ENCODE data around the gene STON2.
A peak's percentile ranks its signal among the peaks of the same experiment; 100 is the strongest.
"Not testable (repeated sequence)": the region's sequence is repeated elsewhere in the genome, so short reads cannot be mapped to it uniquely, and the experiment has no call there.

STON2 gene, protein sequence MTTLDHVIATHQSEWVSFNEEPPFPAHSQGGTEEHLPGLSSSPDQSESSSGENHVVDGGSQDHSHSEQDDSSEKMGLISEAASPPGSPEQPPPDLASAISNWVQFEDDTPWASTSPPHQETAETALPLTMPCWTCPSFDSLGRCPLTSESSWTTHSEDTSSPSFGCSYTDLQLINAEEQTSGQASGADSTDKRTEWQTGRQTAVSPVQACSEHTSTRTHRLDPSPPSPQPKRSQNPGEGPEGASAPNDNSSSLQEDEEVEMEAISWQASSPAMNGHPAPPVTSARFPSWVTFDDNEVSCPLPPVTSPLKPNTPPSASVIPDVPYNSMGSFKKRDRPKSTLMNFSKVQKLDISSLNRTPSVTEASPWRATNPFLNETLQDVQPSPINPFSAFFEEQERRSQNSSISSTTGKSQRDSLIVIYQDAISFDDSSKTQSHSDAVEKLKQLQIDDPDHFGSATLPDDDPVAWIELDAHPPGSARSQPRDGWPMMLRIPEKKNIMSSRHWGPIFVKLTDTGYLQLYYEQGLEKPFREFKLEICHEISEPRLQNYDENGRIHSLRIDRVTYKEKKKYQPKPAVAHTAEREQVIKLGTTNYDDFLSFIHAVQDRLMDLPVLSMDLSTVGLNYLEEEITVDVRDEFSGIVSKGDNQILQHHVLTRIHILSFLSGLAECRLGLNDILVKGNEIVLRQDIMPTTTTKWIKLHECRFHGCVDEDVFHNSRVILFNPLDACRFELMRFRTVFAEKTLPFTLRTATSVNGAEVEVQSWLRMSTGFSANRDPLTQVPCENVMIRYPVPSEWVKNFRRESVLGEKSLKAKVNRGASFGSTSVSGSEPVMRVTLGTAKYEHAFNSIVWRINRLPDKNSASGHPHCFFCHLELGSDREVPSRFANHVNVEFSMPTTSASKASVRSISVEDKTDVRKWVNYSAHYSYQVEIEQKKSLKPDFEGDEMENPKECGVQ

DNA sequence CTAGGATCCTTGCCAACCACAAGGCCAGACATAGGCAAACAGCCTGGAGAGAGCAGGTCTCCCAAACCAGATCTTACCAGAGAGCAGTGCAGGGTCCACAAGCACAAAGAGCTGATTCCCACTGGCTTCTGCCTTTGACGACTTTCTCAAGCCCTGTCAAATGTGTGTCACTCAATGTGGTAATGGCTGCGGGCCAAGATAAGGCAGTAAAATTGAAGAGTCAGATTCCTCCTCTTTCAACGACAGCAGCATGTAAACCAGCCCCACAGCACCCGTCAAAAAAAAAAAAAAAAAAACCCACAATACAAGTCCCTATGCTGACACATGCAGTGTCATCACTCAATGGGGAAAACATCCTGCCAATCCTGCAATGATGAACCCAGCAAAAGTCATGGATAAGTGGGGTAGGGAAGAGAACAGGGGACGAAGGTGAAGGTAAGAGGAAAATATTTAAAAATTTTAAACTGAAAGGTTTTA, at the start of gene STON2:
STON2 (minus strand) TSS at position 123 of the 477 bp plus-strand sequence. CDS start 1,942 bp downstream, outside the sequence.
- DNase-seq = peak; percentile 81

DNA sequence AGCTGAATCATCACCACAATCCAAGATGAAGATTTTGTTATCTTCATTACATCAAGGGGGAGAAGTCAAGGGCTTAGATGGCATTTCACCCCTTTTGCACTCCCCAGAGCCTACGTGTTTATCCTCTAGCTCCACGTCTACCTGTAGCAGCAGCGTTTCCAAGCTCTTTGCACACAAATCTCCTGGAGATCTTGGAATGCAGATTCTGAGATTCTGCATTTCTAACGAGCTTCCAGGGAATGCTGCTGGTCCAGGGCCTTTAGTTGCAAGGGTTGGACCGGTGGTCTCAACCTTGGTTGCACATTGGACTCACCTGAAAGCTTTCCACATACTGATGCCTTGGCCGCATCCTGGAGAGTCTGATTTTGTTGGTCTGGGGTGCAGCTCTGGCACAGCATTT, 49.5 kb upstream of the STON2 start:
- DNase-seq = no peak

DNA sequence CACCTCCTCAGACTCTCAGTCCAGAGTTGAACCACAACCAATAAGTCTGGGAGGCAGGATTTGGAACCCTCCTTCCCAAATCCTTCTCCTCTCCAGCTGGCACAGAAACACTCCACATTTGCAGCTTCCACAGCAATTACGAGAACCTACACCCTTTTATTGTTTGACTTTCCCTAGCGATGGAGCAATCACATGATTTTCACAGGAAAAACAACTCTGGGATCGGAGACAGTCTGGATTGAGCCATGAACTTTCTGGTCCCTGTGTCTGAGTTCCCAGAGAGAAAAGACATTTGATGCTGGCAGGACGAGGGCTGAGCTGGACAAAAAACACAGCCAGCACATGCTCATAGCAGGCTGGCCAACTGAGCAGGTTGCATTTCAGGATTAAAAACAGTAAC, 49.0 kb upstream of the STON2 start:
- DNase-seq = no peak

DNA sequence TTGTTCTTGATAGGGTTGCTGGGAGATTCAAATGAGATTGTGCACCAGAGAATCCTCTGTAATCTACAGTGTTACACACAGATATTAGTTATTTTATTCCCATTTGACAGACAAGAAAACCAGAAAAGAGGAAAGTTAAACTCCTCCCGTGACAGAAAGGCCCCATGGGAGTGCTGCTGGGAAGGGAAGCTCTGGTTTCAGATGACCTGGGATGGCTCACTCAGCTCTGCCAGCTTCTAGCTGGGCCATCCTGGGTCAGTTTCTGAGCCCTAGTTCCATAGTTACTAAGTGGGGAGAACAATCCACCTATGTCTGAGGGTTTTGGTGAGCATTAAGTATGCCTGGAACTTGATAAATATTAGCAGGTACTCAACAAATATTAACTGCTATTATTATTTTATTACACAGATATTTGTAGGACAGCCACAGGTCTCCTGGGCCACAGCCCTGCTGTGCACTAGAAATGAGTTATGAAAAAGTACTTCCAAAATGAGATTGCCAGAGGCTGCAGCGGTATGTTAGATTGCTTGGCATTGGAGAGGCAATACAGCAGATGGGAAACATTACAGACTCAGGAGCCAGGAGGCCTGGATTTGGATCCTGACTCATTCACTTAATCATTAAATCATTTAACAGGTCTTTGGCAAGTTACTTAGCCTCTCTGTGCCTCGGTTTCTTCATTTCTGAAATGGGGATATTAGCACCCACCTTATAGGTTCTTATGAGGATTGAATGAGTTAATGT, 47.1 kb upstream of the STON2 start:
- DNase-seq = no peak

DNA sequence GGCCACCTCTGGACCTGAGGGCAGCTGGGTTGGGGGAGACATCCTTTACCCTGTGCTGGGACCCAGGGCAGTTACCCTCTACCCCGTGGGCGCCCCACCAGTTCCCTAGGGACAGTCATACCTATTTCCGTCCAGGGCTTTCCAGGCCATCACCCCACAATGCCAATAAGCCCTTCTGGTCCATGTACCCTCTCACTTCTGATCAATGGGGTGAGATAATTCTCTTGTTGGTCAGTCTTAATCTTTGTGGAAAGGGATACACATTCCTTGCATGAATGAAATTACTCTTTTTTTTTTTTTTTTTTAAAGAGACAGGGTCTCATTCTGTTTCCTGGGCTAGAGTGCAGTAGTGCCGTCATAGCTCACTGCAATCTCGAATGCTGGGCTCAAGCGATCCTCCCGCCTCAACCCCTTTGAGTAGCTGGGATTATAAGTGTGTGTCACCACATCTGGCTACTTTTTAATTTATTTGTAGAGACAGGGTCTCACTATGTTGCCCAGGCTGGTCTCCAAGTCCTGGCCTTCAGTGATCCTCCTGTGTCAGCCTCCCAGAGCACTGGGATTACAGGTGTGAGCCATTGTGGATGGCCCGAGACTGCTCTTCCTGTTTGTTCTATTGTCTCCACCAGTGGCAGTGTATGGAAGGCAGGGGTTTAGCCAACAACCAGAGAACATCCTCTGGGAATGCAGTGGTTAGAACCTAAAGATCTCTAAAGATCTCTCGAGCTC, 46.3 kb upstream of the STON2 start:
- no peak for DNase-seq

DNA sequence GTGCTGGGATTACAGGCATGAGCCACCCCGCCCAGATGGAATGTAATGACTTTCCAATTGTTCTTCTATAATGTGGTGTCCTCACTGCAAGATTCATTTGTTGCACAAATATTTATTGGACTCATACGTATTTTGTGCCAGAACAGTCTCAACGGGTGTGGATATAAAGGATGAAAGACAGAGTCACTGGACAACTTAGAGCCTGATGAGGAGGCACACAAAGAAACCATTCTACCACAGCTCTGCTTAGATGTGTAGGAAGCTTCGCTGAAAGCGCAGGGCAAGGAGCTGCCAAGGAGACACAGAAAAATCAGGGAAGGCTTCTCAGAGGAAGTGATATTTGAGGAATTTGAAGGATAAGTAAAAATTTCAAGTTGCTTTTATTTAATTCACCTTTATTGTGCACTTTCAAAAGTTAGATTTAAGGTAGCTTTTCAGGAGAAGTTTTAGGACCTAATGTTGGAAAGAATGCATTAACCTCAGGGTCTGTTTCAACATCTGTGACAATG, 41.6 kb upstream of the STON2 start:
- DNase-seq = no peak

DNA sequence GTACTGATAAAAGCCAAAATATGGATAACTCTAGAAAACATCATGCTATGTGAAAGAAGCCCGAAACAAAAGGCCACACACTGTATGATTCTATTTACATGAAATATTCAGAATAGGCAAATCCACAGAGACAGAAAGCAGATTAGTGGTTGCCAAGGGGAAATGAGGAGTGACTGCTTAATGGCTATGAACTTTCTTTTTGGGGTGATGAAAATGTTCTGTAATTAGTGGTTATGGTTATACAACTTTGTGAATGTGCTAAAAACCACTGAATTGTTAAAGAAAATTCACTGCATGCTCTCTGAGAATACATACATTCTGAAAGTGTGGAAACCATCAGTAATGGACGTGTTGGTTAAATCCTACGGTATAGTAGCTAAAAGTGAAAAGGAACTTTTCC, 39.9 kb upstream of the STON2 start:
- DNase-seq = no peak

DNA sequence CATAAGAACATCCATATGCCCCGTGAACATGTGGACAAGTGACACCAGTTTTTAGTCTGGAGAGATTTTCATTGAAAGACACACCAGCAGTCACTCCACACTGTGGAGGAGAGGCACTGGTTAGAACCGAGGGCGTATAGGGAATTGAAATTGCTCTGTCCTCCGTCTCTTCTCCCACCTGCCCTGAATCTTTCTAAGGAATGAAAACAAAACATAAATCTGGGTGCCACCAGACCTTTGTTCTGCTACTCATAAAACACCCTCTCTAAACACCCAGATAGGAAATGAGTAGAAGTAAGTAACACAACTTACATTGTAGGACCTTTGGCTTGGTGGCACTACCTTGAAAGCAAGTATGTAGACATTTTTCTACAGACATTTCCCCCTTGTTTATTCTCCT, 37.1 kb upstream of the STON2 start:
- DNase-seq = no peak

DNA sequence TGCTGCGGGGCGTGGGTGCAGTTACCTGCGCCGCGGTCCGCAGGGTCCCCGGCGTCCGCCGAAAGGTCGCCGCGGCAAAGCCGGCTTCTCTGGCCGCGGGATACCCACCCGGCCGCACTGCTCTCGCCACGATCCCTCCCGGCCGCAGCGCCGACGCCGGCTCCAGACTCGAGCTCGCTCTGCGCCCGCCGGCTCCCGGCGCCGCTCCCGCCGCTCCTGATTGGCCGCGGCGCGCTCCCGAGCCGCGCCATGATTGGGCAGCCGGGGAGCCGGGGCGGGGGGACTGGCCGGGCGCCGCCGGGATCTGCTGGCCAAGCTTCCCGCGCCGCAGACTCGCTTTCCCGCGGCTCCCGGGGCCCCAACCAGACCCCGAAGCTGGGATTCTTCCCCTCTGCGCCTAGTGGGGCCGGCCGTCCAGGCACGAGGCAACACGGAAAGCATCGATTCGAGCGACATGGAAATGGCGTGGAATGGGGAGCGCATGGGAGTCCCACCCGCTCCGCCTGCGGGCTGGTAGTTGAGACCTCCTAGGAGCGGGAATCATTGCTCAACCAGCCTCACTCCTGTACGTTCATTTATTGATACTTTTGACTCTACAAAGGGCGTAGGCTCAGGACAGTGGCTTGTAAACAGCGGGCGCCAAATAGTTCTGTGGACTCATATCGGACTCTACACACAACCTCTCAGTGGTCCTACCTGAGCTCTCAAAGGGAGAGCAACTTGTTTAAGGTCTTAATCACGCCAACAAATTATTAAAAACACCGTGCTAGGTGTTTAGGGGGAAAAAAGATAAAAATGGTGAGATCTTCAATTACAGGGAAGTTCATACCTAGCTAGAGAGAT, 36.4 kb upstream of the STON2 start:
- DNase-seq = peak; percentile 85

DNA sequence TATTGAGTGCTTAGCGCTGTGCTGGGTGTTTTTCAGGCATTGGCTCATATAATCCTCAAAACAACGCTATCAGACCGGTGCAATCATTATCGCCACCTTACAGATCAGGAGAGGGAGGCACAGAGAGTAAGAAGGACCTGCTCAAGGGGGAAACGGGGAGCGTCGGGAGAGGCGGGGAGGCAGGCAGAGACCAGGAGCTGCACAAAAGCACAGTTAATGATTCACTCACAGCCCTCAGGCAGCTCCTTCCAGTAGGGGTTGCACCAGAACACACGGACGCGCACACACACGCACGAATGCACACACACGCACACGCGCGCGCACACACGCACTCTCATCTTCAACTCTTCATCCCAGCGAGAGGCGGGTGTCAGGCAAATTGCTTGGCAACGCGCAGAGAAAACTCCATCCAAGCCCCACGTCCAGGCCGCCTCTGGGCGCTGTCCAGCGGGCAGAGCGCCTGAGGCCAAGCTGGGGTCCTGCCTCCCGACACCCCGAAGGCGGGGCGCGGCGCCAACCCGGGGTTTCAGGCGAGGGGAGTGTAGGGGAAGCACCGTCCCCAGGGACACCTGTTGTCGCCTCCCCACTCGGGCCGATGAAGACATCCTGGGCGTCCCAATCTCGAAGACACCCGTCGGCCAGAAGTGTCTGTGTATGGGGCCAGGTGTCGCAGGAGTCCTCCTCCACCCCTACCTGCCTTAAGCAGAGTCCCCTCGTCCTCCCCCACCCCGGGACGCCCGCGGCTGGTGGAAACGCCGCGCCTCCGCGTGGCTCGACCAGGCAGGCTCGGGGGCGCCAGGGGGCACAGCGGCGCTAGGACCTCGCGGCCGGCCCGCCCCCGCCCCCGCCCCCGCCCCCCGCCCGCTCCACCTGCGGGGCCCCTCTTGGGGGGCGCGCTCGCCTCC, 35.5 kb upstream of the STON2 start:
- peak; percentile 36 for DNase-seq

DNA sequence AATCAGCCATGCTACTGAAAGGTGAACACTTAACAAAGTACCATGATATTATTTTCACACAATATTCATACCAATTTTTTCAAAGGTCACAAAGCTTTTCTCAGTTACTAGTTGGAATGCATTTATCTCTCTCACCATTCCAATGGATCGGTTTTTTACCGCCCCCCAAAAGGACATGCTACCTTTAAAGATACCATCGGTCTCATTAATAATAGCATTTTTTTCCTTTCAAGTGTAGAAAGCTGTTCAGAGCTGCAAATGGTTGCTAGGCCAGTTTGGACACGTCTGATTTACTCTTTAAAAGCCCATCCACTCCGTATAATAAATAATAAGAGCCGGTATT, 34.9 kb upstream of the STON2 start:
- DNase-seq = no peak

DNA sequence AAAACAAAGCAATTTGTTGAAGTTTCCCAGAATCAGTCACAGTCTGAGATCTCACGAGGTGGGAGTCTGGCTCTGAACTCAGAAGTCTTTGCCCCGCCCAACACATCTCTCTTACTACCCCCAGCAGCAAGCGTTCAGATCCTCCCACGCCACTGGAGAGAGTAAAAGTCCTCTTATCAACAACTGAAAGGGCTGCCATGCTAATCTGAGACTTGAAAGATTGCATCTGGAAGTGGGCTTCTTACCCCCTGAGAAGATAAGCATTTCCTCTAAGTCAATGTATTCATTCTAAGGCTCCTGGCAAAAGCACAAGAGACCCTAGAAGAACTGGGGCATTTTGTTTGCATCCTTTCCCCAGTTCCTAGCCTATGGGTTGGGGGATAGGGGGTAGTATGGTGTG, 34.1 kb upstream of the STON2 start:
- DNase-seq = no peak

DNA sequence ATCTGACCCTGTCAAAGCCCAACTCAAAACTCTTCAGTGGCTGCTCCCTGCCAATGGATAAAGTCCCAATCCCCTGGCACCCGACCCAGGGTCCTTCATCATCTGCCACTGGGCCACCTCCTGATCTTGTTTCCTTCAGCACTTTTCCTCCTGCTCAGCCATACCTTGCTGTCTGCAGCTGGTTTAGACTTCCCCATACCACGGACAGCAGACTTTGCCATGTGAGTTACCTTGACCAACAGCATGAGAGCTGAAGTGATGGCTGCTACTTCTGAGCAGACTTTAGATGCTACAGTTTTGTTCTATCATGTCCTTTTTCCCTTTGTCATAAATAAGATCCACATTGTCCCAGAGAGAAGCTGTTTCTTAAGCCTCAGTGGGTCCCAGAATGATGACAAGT, 33.3 kb upstream of the STON2 start:
- DNase-seq = no peak

DNA sequence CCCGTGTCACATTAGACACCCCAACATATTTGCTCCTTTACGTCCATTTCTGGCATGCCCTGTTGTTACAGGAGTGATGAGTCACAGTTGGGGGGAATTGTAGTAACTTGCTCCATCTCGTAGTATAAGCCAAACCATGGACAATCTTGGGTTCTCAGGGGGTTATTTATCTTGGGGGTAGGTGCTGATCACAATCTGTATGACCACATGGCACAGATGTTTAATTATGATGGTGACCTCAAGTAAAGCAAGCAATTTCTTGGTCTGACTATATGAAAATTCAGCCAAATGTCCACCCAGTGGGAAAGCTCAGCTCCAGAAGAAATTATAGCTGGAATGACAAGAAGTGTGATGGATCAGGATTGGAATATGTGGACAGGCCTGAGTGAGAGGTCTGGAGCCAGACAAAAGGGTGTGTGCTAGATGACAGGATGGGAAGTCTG, 32.1 kb upstream of the STON2 start:
- DNase-seq = no peak

DNA sequence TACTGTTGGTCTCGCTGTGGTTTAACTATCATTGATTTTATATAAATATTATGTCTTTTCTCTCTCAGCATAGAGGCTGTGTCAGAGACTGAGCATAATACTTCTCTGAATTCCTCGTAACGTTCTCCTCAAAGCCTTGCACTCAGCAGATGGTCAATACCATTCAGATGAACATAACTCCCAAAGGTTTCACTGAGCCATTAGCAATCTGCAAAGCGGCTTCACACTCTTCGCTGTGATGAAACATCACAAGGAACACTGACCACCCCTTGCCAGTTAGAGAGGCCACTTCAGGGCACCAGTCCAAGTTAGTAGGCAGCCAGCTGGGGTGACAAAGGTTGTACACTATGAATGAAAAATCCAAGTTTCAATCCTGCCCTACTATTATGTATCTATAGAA, 30.1 kb upstream of the STON2 start:
- DNase-seq = no peak

DNA sequence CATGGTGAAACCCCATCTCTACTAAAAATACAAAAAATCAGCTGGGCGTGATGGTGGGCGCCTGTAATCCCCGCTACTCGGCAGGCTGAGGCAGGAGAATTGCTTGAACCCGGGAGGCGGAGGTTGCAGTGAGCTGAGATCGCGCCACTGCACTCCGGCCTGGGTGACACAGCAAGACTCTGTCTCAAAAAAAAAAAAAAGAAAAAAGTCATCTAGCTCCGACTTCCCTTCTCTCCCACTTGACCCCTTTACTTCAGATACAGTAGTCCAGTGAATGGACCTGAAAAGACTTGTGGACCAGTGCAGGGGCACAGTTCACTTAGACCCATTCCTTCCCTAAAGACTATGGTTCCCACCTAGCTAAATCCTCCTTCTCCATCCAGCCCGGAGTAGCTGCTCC, 29.6 kb upstream of the STON2 start:
- not testable (repeated sequence) for DNase-seq

DNA sequence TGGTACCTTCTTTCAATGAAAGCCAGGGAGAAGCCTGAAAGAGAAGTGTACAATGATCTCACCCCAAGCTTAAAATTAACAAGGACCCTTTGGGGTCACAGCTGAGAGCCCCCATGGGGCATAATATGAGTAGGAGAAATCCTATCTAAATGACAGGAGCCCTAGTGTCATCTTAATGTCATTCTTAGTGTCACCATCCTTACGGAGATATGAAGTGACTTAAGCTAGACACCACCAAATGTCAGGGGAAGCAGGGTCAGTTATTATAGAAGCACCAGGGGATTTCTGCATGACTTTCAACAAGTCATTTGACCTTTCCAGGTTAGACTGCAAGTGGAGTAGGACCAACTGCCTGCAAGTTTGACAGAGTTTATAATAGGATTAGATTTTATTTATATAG, 28.9 kb upstream of the STON2 start:
- DNase-seq = no peak

DNA sequence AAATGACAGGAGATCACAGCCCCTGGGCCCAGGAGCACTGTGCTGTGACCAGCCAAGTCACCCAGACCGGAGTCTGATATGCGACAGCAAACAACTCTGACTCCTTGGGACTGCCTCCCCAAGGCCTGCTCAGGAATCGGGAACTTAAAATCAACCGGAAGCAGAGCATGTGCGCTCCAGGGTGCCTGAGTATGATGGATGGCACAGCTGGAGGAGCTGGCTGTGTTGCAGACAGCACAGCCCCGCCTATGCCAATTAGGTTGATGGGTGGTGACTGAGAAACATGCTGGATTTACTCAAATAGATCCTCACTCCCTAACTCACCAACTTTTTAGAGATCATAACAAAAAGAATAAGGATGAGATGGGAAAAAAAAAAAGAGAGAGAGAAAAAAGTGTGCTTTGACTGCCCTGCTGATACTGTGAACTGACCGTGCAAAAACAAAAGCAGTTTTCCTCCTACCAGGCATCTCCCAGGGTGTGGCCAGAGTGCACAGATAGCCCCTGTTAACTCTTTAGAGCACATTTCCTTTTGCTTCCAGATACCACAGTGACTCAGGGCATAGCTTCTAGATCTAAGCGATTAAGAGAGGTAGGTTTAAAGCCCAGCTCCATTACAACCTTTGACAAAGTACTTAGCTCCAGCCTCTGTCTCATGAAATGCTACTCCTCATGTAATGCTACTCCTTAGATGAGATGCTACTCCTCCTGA, 27.4 kb upstream of the STON2 start:
- no peak for DNase-seq

DNA sequence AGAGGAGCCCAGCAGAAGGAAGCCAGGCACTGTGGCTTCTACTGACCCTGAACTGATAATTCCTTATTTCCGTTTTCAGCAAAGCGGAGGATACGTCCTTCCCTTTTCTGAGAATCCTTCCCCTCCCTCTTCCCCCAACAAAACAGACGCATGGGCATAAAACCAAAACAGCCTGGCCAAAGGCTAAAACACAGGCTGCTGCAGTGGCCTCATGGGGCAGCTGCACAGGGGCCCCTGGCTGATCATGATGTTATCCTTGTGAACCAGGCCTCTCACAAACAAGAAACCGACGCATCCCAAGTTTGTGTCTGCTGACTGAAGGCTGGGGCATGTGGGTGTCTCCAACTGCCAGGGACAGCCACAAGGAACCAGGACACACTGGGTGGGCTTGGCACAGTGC, 23.4 kb upstream of the STON2 start:
- no peak for DNase-seq

Measured in NCI-H2107 (cell line).